Suppressor macrophage treated with lipopolysaccharide for 4 hours (primary cell): ENCODE measurements around the gene KRT4.

Experiments used
- DNase-seq: peaks from one replicate; pipeline ENCODE4 v3.0.0-alpha.2; 2020

KRT4 gene

DNA sequence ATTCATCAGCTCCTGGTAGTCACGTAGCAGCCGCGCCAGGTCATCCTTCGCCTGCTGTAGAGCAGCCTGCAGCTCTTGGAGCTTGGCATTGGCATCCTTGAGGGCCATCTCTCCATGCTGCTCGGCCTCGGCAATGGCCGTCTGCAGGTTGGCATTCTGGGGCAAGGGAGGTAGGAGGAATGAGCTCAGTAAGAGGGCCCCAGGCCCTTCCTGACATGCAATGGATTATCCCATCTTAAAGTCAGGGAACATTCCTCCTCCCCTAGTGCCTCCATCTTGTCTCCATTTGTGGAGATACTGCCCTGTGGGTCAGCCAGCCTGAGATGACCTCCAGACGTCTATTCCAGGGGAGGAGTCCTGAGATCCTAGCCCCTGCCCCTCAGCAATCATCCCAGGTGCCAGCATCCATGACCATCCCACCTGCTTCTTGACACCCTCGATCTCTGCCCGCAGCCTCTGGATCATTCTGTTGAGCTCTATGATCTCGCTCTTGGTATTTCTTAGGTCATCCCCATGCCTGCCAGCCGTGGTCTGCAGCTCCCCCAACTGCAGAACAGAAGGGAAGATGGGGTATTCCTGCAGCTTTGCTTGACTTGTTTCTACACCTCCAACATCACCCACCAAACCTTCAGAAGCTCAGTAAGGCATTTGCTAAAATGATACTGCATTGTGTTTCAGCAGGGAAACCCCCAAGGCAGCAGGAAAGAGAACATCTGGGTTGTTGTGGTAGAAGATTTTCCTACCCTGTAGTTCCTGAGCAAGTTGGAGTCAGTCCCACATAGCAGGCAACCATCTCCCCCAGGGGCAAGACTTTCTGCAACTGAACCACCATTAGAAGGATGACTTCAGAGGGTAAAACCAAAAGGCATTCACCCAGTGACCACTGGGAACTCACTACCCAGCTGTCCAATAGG, 22.4 kb downstream of the KRT4 start:
- DNase-seq: no peak

DNA sequence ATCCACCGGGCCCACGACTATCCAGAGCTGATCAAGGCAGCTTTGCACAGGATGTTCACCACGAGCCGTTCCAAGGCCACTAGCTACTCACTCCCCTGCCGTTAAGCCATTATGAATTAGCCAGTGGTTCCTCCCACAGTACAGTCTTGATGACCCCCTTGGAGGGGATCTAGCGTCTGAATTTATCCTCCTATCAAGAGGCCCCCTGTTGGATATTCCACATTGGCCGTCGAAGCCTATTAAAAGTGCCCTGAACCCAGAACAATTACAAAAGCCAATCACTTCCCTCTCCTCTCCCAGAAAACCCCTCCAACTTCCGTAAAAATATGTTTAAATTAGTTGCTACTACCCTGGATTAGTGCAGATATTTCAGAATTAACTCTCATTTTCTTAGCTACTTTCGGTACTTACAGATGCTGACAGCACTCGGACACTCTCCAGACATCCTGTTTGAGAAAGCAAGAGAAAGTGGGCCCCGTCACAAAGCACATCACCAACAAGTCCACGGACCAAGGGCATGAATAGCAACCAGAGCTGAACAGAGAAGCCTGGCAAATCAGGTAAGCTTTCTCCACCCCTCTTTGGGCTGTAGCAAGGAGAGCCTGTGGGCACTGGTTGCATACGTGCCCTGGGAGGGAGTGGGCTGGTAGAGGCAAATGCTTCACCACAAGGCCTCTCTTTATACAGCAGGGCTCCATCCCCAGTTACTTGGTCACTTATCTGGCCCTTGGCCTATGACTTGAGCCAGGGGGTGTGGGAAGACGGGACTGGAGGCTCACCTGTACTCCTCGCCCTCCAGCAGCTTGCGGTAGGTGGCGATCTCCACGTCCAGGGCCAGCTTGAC, 23.3 kb downstream of the KRT4 start:
- no peak for DNase-seq

GRCh38 chr12:52789637-52790426, 24.1 kb downstream of the KRT4 start:
- DNase-seq: no peak

- DNase-seq: no peak
Measured at GRCh38 chr12:52788876-52789636, 24.9 kb downstream of the KRT4 start.

DNA sequence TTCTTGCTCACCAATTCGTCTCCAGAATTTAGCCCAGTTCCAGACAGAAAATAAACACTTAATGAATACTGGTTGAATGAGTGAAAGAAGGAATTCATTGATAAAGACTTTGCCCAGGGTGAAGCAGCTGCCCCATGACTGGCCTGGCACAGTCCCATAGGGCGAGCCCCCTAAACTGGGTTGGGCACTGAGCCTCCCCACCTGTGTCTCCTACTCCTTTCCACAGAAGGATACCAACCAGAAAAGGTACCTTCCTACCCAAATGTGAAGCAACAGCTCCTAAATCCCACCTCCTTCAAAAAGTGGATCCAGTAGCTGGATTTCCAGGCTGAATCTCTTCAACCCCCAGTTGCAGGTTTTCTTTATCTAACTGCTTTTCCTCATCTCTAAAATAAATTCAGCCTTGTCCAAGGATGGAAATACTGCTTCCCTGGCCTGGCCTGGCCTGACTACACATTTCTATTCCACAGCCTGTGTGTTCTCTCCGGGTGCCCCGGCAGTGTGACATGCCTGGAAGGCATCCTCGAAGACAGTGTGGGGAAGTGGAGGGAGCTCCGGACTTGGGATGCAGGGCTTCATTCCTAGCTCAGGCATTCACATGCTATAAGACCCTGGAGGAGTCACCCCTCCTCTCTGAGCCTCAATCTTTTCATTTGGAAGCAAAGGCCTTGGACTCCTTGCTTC, 25.6 kb downstream of the KRT4 start:
- no peak for DNase-seq

DNA sequence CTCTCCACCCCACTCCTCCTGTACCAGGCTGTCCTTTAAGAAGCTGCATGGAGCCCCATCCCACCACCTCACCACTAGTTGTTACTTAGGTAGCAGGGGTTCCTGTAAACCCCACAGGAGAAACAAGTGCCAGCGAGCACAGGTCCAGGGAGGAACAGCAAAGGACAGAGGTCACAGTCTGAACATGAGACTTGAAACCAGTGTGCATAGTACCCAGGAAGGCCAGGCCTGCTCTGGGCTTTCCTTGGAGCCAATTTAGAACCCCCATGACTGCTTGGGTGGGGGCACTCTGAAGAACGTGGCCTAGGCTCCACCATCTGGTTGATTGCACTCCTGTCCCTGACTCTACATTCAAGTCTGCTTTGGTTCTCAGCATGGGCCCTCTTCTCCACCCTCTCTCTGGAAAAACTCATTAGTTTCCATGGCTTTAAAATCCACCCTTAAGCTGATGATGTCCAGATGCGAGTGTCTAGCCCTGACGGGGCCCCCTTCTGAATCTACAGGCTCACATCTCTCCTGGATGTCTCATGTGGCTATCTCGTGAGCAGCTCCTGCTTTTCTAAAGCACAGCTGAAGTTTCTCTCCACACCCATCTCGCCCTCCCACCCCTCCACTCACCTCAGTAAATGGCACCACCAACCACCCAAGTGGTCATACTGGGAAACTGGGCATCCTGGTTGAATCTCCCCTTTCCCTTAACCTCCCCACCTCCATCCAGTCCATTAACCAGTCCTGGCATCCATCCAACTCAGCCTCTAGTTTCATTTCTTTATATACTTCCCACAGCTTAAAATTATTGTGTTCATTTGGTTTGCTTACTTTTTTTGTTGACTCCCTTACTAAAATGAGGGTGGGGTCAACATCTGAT, 26.4 kb downstream of the KRT4 start:
- DNase-seq: peak; percentile 12

DNA sequence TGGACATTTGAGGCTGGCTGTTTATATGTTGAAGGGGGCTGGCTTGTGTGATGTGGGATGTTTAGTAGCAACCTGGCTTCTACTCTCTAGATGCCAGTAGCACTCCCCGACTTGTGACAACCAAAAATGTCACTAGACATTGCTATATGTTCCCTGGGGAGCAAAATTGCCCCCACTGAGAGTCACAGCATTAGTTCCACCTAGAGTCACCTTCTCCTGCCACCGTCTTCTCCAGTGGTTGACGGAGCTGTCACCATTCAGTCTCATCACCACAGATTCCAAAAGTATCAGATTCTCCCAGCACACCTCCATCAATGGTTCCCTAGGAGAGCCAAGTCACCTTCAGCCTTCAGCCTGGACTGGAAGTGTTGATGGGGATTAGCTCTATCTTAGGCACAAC, 29.0 kb downstream of the KRT4 start:
- DNase-seq: no peak

- DNase-seq: no peak
Measured at GRCh38 chr12:52783563-52784316, 30.2 kb downstream of the KRT4 start.

DNA sequence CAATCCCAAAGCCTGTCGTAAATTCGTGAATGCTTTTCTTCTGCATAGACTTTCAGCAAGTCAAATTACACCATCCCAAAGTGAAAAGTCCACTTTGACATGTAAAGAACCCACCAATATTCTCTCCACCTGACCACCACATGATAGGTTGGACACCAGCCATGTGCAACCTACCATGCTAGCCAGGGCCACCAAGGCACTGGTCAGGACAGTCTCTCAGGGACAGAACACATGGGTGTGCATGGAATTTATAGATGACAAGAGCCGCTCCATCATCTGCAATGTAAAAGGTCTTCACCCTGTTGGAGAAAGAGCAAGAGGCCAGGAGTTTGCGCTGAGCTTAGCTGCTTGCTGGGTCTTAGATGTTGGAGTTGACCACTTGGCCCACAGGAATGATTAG, 31.4 kb downstream of the KRT4 start:
- no peak for DNase-seq

- DNase-seq: no peak
Measured at GRCh38 chr12:52781399-52782082, 32.4 kb downstream of the KRT4 start.

GRCh38 chr12:52779914-52780313, 34.0 kb downstream of the KRT4 start:
- no peak for DNase-seq

DNA sequence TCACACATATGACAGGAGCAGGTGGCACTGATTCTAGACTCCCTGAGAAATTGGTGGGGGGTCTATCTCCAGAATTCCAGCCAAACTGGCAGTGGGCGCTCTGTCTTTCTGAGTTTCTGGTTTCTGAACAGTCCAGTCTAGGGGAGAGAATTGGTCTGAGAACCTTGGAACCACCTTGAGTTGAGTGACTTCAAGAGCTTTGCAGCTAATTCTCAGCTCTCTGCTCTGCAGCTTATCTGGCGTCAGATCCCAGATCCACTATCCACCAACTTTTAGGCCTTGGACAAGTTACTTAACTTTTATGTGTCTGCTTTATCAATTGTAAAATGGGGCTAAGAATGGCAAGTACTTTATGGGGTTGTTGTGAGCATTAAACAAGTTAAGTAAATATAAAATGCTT, 35.1 kb downstream of the KRT4 start:
- no peak for DNase-seq

GRCh38 chr12:52777566-52777965, 36.4 kb downstream of the KRT4 start:
- no peak for DNase-seq

DNA sequence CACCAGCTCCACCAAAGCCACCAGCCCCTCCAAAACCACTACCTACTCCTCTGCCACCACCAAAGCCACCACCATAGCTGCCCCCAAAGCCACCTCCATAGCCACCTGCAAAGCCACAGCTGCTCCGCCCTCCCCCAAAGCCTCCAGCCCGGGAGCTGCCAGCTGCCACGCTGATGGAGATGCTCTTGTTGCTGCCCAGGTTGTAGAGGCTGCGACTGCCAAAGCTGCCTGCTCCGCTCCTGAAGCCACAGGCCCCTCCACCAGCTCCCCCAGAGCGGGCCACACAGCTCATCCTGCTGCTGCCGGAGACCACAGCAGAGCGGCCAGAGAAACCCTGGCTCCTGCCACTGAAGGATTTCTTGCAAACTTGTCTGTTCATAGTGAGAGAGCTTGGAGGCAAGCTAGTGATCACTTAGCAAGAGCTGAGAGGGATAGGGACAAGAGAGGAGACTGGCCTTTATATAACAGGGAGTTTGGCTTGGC, 37.0 kb downstream of the KRT4 start, which contains the start of gene KRT76:
Gene KRT76, minus strand, starts transcription at position 433 of the 483 bp plus-strand sequence. Its CDS starts 54 bp downstream, at position 379.
- no peak for DNase-seq

- DNase-seq: no peak
Measured at GRCh38 chr12:52776435-52776834, 37.5 kb downstream of the KRT4 start.

DNA sequence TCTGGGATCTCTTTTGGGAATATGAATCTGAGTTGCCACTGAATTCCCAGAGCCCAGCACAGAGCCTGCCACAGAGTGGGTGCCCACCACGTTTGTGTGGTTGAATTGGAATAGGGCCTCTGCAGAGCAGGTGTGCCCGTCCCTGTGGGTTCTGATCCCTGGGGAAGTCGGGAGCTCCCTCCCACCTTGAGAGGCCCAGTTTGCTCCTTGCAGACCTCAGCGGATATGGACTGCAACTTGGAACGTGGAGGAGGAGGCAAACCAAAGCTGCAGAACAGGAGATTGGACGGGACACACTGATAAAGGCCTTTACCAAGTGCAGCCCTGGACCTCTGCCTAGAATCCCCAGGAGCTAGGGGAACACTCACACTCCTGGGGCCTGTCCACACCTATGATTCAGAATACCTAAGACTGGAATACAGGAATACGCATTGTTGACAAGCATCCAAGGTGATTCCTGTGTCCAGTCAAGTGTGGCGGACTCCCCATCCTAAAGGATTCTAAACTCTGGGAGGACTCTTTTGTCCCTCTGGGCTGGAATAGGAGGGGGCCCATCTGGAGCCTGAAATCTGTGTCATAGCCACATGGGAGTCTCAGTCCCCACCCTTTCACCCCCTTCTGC, 39.2 kb downstream of the KRT4 start:
- DNase-seq: no peak

GRCh38 chr12:52772772-52773171, 41.1 kb downstream of the KRT4 start:
- DNase-seq: peak; percentile 3

- DNase-seq: no peak
Measured at GRCh38 chr12:52772188-52772587, 41.7 kb downstream of the KRT4 start.

DNA sequence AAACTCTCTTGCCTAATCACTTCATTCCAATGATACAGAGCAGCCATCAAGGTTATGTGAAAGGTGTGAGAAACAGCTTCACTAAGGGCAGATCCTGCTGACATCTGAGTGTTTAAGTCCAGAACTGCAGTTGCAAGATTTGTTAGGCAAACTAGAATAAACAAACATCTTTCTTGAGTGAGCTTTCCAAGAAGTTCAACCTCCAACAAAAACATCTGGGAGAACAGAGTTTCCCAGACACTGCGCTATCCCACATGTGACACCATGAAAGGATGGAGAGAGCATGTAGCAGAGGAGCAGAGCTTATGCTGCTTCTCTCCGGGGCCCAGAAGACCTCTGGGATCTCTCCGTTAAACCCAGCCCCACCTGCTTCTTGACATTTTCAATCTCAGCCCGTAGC, 42.4 kb downstream of the KRT4 start:
- DNase-seq: no peak
